GM12865 (cell line): ENCODE measurements around the gene AKAP13.

ENCODE experiments used
- DNase-seq: peaks from one replicate; pipeline ENCODE4 v3.0.0; 2010; ENCODE audit warnings: low read depth
- H3K4me3 ChIP-seq: 2 replicates; pipeline ENCODE4 v1.5.1; 2011; ENCODE audit warnings: mild to moderate bottlenecking, low read depth, low read length, control low read depth
- TF ChIP-seq, protein P1 (sequence below): IDR thresholded peaks from 2 replicates; pipeline ENCODE4 v1.5.1; 2011; ENCODE audit warnings: low read length, control low read depth, low read depth, inconsistent platforms; ENCODE audit not compliant: insufficient read depth; ENCODE audit errors: missing control alignments

Gene AKAP13

GRCh38 chr15:85503151-85503799 lies 122.9 kb downstream of the AKAP13 start:
- no peak for DNase-seq
- TF ChIP-seq, protein P1, sequence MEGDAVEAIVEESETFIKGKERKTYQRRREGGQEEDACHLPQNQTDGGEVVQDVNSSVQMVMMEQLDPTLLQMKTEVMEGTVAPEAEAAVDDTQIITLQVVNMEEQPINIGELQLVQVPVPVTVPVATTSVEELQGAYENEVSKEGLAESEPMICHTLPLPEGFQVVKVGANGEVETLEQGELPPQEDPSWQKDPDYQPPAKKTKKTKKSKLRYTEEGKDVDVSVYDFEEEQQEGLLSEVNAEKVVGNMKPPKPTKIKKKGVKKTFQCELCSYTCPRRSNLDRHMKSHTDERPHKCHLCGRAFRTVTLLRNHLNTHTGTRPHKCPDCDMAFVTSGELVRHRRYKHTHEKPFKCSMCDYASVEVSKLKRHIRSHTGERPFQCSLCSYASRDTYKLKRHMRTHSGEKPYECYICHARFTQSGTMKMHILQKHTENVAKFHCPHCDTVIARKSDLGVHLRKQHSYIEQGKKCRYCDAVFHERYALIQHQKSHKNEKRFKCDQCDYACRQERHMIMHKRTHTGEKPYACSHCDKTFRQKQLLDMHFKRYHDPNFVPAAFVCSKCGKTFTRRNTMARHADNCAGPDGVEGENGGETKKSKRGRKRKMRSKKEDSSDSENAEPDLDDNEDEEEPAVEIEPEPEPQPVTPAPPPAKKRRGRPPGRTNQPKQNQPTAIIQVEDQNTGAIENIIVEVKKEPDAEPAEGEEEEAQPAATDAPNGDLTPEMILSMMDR = no peak

DNA sequence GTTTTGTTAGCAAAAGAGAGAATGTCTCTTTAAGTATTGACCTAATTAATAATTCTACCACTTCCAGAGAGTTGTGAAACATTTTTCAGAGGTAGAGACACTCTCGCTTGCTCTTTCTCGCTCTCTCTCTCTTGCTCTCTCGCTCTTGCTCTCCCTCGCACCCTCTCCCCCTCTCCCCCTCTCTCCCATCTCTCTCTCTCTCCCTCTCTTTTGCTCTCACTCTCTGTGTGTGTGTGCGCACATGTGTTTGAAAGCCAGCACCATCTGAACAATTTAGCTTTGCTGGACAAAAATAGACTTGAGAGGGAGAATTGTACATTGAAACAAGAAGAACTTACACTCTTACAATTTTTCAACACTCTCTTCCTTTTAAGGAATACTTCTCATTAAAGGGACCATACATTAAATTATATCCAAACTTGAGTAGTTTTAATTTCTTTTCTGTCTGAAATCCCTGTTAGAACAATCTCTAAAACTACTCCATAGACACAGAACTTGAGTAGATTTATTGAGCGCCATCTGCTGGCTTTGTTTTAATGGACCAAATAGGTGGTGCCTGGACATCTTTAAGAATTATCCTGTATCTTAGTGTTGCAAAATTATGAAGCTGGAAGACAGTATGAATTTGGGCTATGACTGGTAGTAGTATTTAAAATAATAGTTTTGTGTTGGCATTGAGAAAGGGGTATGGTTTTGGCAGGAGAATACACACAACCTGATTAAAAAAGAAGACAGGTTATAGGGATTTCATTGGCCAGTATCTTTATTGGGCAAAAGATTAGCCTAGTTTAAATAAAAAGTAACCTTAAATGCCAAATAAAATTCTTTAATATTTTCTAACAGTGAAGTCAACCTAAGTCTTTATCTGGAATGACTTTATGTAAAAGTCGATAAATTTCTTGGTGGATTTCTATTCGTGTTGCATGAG lies 124.6 kb downstream of the AKAP13 start:
- TF ChIP-seq, protein P1 = peak; percentile 46
- DNase-seq = peak; percentile 73
- no peak overlapping the region for H3K4me3 ChIP-seq

More at GRCh38 chr15:85503151-85503799, 122.9 kb downstream of the AKAP13 start:
- no peak overlapping the region for H3K4me3 ChIP-seq

- no peak for DNase-seq
- TF ChIP-seq, protein P1 = no peak
Measured at GRCh38 chr15:85507114-85507513, 126.7 kb downstream of the AKAP13 start.

DNA sequence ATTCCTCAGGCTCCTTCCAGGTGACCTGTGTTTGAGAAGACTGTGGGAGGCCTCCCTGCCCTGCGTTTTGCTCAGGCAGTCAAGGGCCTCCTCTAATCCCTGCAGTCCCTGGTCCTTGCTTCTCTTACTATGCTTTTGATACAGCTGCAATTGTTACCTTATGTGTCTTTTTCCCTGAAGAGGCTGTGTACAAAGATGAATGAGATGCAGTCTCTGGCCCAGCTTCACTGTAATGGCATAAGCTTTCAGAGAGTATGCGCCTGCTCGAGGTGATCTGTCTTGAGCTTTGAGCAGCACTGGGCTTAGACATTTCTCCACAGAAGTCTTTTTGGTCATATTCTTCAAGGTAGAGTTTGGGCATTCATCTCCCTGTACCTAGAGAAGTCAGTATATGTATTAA lies 129.6 kb downstream of the AKAP13 start:
- no peak overlapping the region for H3K4me3 ChIP-seq
- DNase-seq = no peak
- TF ChIP-seq, protein P1 = no peak

More at GRCh38 chr15:85507114-85507513, 126.7 kb downstream of the AKAP13 start:
- H3K4me3 ChIP-seq = no peak overlapping the region

DNA sequence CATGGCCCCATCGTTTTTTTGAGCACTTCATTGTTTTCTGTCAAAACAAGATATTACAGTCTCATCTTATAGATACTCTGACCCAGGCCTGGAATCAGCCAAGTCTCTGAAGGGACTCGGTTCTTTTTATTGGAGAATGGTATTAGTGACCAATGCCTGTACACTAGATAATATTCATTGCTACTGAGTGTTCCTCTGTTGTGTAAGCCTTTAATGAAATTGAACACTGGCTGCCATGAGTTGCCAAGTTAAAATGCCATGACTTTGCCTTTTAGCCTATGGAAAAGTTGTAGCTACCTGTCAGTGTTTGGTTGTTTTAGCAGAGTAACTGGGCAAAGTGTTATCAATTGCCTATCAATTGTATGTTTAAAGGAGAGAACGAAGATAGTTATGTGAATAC lies 134.0 kb downstream of the AKAP13 start:
- TF ChIP-seq, protein P1 = no peak

DNA sequence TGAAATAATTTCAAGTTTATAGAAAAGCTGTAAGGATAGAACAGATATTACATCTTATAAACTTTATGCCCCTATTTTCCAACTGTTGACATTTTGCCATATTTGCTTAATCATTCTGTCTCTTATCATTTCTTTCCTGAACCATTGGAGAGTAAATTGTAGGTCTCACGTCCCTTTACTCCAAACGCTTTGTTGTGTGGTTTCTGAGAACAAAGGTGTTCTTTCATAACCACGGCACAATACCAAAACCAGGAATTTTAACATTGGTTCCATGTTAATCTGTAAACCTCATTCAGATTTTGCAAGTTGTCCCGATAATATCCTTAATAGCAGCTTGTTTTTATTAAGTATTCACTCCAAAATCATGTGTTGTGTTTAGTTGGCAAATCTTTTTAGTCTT lies 134.8 kb downstream of the AKAP13 start:
- TF ChIP-seq, protein P1 = no peak
- H3K4me3 ChIP-seq = no peak overlapping the region
- DNase-seq = no peak

More for the DNA sequence above, 134.0 kb downstream of the AKAP13 start:
- DNase-seq = no peak
- H3K4me3 ChIP-seq = no peak overlapping the region
